PC-3 (cell line): Measurements from ENCODE around the gene TAS2R42.

Experiments used
- EZH2 ChIP-seq: fragments of 300-600 bp; sonication (generic); IDR thresholded peaks from one replicate; pipeline ENCODE4 v1.6.1; 2017; ENCODE audit warnings: antibody characterized with exemption, mild to moderate bottlenecking, low read length; ENCODE audit not compliant: unreplicated experiment
- TF ChIP-seq, protein P1 (sequence below): fragments of 300-600 bp; sonication (generic); conservative IDR thresholded peaks from 2 replicates; pipeline ENCODE4 v1.5.1; 2017; ENCODE audit warnings: antibody characterized with exemption, low read depth, mild to moderate bottlenecking, low read length

DNA sequence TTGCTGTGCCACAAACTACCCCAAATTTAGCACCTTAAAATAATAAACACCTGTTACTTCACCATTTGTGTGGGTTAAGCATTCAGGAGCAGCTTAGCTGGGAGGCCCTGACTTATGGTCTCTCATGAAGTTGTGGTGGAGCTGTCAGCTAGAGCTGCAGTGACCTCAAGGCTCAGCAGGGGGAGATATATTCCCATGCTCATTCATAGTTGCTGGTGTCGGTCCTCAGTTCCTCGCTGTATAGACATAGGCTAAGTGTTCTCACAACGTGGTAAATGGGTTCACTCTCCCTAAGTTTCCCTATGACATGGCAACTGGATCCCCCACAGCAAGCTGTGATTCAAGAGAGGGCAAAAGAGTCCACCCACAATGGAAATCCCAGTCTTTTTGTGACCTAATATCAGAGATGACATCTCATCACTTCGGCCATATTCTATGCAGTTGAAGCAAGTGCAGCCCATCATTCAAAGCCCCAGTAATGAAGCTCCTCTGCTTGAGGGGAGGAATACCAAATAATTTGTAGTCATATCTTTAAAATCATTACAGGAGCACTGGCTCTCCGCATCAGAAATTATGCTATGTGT is 41.7 kb upstream of the TAS2R42 start:
- TF ChIP-seq, protein P1, sequence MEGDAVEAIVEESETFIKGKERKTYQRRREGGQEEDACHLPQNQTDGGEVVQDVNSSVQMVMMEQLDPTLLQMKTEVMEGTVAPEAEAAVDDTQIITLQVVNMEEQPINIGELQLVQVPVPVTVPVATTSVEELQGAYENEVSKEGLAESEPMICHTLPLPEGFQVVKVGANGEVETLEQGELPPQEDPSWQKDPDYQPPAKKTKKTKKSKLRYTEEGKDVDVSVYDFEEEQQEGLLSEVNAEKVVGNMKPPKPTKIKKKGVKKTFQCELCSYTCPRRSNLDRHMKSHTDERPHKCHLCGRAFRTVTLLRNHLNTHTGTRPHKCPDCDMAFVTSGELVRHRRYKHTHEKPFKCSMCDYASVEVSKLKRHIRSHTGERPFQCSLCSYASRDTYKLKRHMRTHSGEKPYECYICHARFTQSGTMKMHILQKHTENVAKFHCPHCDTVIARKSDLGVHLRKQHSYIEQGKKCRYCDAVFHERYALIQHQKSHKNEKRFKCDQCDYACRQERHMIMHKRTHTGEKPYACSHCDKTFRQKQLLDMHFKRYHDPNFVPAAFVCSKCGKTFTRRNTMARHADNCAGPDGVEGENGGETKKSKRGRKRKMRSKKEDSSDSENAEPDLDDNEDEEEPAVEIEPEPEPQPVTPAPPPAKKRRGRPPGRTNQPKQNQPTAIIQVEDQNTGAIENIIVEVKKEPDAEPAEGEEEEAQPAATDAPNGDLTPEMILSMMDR = peak; percentile 78
- no peak for TF ChIP-seq EZH2
